RPMI8226 (cell line): ENCODE data around the gene POU2AF3.
"Not testable (repeated sequence)": the region's sequence is repeated elsewhere in the genome, so short reads cannot be mapped to it uniquely, and the experiment has no call there.

Experiments
- DNase-seq: peaks from one replicate; pipeline ENCODE4 v3.0.0-alpha.2; 2015

The POU2AF3 gene, protein sequence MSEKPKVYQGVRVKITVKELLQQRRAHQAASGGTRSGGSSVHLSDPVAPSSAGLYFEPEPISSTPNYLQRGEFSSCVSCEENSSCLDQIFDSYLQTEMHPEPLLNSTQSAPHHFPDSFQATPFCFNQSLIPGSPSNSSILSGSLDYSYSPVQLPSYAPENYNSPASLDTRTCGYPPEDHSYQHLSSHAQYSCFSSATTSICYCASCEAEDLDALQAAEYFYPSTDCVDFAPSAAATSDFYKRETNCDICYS

DNA sequence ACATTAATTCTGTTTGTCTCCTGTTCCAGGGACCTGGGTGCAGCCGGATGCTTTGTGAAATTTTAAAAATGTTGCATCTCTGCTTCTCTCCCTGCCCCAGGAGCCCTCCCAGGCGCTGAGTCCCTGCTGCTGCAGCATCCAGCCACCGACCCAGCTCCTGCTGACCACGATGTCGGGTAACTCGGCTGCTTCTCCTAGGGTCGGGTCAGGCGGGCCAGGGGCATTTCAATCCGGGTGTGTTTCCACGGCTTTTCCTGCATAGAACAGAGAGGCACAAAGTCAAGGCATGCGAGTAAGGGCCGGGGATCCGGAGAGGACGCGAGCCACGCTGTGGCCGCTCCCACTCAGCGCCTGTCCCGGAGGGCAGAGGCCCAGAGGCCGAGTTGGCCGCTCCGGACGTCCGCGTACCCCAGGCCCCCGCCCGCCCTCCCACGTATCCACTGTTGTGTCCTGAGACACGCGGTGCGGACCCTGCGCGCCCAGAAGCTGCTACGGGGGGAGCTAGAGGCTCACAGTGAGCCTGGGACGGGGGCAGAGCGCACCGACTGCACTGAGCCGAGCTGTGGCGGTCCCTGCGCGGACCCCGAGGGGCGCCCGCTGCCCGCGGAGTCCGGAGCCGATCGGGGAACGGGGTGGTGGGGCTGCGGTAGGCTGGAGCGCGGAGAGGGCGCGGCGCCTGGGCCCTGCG, at the start of gene POU2AF3:
POU2AF3 (plus strand) TSS at position 134 of the 688 bp plus-strand sequence; CDS start at position 170, 36 bp downstream.
- DNase-seq = no peak

DNA sequence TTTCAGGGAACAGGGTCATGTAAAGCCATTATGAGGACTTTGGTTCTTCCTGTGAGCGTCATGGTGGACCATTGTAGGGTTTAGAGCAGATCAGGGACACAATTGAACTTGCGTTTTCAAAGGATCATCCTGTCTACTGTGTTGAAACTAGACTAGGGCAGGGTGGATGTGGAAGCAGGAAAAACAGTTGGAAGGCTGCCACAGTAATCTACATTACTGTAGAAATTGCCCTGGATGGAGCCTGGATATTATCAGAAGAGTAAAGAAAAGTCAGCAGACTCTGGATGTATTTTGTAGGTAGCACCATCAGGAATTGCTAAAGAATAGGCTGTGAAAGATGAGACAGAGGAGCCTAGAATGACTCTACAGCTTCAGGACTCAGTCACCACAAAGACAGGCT, 47.4 kb upstream of the POU2AF3 start:
- DNase-seq = no peak

DNA sequence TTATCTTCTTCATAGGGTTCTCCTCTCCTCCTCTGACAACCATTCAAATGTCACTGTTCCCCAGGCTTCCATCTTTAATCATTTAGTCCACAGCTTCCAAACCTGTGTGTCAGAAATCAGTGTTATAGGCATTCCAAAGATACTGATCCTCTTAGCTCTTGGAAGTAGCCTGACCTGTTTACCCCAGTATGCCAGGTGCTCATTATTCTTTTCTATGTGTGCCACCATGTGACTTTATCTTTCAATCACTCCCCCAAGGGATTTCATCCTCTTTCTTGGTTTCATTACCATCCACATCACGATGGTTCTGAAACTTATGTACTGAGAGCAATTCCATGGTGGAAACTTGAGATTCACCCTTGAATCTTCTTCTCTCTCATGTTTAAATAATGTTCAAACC, 45.2 kb upstream of the POU2AF3 start:
- no peak for DNase-seq

DNA sequence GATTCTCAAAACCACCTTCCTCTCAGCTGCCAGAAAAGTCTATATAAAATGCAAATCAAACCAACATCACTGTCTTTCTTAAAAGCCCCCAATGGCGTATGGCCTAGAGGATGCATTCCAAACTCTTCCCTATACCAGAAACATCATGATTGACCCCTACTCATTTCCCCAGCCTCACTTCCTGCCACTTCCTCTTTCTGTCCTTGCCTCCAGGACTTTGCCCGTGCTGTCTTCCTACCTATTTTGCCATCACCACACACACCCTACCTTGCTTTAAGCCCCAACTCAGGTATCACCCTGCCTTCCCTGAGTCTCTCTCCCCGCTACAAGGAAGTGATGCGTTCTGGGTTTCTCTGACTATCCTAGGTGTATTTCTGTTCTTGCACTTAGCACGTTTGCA, 44.7 kb upstream of the POU2AF3 start:
- no peak for DNase-seq

DNA sequence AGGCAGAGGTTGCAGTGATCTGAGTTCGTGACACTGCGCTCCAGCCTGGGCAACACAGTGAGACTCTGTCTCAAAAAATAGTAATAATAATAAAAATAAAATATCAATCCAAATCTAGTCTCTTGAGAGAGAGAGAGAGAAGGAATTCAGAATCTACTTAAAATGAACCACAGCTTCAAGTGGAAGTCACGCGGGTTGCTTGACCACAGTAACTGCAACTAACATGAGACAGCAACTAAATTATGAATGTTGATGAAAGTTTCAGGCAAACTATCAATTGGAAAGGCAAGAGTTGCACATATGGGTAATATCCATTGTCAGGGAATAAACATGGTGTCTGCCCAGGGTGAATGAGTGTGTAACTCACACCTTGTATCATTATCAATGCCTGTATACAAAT, 40.3 kb upstream of the POU2AF3 start:
- DNase-seq = no peak

DNA sequence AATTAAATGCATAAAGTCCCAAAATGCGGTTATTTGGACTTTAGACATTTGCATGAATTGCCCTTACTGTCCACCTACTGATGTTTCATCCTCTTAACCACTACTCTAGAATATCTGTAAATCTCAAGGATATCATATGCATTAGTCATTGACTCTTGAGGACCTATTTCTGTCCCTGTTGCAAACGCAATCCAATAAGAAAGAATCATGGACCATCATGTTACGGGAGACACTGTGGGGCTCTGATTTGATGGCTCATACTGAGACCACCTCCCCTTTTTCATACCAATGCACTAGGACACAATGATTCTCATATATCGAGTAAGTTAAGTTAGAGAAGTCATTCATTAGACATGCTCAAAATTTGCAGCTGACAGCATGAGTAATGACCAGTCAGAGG, 38.5 kb upstream of the POU2AF3 start:
- DNase-seq = no peak

DNA sequence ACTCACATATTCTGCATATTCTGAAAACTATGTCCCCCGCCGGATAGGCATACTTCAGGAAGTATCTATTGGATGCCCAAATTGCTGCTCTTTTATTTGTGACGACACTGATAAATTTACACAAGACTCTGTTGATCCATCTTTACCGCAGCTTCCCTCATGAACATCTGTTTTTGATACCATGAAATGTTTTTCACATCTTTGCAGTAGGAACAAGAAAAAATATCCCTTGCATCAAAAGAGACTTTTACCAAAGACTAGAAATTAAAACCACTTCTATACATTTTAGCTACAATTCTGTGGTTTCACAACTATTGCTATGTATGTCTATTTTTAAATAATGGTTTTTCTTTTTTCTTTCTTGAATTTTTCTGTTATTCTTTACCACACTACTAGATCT, 37.5 kb upstream of the POU2AF3 start:
- DNase-seq = no peak

DNA sequence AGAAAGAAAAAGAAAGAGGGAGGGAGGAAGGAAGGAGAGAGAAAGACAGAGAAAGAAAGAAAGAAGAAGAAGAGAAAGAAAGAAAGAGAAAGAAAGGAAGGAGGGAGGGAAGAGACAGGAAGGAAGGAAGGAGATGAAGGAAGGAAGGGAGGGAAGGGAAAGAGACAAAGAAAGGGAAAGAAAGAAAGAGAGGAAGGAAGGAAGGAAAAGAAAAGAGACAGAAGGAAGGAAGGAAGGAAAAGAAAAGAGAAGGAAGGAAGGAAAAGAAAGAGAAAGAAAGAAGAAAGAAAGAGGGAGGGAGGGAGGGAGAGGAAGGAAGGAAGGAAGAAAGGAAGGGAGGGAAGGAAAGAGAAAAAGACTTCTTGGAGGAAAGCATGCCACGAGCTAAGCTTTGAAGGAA, 33.7 kb upstream of the POU2AF3 start:
- no peak for DNase-seq

DNA sequence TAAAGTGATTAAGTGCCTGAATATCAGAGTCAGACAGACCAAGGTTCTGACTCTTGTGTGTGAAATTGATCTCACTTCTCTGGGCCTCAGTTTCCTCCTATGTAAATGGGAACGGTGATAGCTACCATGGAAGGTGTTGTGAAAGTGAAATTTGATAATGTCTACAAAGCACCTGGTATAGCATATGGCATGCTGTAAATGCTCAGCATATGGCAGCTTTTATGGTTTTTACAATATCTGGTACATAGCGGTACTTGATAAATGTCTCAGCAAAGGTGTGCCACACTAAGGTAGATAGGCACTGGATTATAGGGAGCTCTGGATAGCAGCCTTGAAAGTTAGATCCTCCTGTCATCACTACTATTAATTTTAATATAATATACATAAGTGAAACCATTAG, 32.9 kb upstream of the POU2AF3 start:
- DNase-seq = no peak

DNA sequence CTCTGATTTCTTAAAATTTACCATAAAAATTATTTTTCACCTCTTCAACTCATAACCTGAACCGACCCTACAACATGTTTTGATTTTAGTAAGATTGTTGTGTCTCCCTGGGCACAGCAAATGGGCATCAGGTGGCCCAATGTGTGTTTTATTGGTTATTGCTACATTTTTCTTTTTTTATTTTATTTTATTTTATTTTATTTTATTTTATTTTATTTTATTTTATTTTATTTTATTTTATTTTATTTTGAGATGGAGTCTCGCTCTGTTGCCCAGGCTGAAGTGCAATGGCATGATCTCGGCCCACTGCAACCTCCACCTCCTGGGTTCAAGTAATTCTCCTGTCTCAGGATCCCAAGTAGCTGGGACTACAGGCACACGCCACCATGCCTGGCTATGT, 30.0 kb upstream of the POU2AF3 start:
- not testable (repeated sequence) for DNase-seq

DNA sequence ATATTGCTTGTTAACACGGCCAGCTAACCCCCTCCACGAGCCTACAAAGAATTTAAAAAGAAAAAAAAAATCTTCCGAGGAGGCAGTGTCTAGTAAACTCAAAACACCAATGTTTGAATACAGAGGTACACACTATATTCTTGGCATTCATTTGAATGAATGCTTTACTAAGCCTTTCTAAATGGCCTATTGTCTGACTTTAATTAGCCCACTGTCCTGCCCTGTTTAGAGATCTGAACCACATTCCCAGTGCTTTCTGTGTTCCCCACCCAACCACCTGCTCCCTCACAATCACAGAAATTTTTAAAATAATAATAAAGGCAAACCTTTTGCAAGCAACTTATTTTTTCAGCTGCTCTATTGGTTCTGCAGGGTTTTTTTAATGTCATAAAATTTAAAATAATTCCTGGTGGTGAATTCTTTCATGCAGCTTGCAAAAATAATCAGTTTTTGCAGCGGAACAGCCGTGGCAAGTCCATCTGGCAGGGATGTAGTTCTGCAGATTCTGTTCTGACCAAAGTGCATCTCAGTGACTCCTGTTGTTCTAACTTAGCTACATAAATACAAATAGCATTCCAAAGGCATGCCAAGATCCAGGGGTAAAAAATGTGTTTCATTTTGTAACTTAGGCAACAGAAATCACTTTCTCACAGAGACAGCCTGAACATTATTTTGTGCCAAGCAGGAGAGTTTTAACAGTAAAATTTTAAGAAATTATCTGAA, 29.0 kb upstream of the POU2AF3 start:
- no peak for DNase-seq

DNA sequence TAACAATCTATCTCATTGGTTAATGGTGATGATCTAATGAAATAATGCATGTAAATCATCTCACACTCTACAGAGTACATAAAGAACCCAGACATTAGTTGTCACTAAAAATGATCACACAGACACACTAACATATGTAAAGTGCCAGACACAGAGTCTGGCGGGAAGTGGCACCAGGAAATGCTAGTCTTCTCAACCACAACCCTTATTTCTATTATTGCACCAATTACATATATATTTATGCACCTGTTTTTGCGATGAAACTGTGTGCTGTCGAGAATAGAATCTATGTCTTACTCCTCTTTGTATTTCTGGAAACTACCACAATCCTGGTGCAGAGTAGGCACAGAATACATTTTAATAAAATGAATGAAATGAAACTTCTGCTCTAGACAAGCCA, 25.9 kb upstream of the POU2AF3 start:
- no peak for DNase-seq

DNA sequence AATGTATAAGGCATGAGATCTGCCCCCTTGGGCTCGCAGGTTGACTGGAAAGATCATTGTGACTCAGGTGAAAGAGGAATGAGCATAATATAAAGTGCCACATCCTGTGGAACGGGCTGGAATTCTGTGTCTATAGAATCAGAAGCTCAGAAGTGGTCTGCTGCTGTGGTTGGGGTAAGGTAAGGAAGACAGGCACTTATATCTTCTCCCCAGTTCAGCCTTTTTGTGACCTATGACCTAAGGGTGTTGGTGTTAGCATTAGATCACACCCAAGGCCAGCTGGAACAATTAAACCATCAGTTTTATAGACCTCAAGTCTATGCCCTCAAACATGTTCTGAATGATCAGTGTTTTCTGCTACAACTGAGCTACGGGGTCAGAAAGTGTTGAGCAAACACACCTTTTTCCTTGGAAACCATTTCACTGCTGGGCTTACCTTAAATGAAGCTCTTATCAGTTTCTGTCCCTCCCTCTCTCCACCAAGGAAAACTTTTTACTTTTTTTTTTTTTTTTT, 15.7 kb upstream of the POU2AF3 start:
- no peak for DNase-seq

DNA sequence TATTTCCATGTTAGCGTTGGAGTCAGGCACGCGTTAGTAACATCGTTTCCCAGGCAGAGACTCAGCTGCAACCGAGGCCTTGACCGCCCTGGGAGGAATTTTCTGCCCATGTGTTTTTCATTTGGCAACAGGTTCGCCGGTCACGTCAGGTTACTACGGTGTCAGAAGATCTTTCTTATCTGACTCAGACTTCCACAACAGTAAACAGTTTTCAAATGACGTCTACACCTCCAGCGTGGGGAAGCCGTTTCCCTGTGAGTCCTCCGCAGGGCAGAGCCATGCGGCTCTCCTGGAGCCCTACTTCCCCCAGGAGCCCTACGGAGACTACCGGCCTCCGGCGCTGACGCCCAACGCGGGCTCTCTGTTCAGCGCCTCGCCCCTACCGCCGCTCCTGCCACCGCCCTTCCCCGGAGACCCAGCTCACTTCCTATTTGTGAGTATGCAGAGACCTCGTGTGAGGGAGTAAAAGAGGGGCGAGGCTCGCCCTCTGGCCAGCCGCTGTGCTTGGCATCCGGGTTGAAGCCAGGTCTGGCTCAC, 14.3 kb upstream of the POU2AF3 start:
- DNase-seq = no peak

DNA sequence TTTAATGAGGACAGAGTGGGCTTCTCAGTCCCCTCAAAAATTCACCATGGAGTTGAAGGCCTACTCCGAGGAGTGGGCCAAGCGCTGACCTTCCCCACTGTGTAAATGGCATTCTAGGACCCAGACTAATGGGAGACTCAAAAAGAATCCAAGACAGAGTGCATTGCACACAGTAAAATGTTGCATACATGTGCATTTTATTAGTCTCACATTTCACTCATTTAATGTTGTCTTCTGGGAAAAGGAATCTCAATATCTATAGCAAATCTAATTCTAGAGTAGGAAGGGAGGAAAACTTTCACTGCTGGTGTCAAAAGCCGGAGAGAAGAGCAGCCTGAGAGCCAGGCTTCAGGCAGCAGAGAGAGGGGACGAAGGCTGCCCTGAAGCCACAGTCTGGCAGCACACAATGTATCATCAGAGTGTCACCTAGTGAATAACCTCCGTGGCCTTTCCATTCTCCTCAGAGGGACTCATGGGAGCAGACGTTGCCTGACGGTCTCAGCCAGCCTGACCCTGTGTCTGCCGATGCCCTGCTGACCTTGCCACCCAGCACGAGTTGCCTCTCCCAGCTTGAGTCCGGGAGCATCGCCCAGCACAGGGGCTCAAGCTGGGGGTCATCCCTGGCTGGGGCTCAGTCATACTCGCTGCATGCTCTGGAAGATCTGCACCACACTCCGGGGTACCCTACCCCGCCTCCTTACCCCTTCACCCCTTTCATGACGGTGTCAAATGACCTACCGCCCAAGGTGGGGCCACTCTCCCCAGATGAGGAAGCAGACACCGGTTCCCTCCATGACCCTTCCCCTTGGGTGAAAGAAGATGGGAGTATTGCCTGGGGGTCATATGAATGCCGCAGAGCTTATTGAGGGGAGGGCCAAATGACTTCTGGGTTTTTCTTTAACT, 12.9 kb upstream of the POU2AF3 start:
- no peak for DNase-seq

DNA sequence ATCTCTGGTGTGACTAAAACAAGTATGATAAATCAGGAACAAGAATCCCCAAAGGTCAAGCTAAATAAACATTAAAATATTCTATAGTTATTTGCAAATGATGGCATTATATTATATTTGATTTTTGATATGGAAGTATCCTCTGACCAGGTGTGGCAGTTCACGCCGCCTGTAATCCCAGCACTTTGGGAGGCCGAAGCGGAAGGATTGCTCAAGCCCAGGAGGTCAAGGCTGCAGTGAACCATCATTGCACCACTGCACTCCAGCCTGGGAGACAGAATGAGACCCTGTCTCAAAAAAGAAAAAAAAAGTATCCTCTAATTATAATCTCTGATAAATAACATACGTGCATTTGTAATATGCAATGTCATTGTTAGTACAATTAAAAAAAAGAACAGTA, 6.6 kb upstream of the POU2AF3 start:
- DNase-seq = no peak

DNA sequence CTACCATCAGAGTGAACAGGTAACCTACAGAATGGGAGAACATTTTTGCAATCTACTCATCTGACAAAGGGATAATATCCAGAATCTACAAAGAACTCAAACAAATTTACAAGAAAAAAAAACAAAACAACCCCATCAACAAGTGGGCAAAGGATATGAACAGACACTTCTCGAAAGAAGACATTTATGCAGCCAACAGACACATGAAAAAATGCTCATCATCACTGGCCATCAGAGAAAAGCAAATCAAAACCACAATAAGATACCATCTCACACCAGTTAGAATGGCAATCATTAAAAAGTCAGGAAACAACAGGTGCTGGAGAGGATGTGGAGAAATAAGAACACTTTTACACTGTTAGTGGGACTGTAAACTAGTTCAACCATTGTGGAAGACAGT, 5.9 kb upstream of the POU2AF3 start:
- DNase-seq = not testable (repeated sequence)

DNA sequence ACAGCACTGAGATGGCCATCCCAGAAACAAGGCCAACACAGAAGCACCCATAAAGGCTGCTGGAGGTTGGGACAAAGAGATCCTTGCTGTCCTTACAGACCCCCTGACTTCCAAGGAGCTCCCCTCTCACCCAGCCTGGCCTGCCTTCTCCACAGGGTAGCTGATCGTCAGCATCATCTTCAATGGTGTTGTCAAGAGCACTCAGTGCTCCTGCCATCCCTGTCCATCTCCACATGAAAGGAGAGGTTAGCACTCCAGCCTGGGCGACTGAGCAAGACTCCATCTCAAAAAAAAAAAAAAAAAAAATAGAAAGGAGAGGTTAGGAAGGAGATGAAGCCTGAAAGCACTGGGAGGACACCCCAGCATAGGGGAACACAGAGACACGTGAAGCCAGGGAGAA, 2.1 kb upstream of the POU2AF3 start:
- DNase-seq = no peak

DNA sequence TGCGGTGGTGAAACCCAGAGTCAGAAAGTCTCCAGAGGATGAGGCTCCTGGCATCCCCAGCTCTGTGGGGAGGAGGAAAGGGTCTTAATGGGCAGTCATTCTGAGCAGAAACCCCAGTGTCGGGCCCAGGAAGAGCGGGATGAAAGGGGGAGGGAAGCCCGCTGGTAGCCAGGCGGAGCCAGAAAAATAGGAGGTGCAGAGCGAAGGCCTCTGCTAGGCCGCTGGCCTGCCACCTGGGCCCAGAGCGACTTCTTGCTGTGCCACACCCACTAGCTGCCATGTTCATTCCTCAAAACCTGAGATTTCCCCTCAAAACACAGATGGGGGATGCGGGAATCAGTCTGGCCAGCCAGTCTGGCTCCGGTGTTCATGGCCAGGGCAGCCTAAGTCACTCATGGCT, 650 bp upstream of the POU2AF3 start:
- no peak for DNase-seq

DNA sequence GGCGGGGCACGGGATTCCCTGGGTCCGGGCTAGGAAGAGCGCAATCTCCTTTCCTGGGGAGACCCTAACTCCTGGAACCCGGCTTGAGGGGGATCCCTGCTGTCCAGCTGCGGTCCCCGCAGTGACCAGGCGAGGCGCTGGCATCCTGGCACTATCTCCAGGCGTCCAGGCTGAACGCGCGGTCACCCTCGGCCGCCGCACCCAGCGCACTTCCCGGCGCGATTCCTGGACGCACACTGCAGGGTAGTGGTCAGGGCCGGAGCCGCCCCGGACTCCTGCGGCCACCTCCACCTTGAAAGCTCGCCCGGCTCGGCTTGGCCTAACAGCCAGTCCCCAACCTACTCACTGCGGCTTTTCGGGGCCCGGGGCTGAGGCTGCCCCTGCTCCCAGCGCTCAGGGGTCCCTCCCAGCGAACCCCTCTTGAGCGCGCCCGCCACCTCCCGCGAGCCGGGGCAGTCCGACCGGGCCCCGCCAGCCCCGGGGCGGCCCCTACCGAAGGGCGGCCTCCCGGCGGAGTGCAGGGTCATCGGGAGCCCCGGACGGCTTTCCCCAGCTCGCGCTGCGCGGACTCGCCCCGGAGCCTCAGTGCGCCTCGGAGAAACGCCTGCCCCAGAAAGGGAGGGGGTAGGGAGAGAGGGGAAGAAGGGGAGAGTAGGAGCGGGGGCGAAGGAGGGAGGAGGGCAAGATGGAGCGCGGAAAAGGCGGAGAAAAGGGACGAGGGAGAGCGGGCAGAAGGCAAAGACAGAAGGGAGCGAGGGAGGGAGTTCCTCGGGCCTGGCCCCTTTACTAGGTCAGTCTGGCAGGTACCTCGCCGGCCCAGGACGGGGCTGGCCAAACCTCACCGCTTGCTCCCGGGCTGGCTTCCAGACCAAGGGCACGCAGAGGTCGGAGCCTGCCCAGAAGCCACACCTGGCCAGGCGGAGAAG, 1.0 kb downstream of the POU2AF3 start:
- no peak for DNase-seq

DNA sequence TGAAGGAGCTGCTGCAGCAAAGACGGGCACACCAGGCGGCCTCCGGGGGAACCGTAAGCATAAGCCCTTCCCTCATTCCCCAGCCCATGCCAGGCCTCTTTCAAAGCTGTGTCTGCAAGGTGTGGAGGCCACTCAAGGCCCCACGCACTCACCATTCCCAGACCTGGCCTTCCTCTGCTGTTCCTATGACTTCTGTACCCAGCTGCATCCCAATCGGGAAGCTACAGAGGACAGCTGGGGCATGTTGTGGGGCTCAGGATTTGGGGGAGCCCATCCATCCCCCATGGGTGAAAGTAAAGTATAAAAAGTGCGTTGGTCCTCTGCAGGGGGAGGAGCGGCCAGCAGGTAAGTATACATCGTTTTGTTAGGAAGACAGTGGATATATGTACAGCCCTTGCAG, 2.2 kb downstream of the POU2AF3 start:
- no peak for DNase-seq
